ENCODE data around the gene MRPS11. TPM values are rescaled to one million over a fixed set of nuclear protein-coding genes. Genes with fewer than 3 reads are reported as not detected.

MRPS11 gene
- polyA plus RNA-seq, 2 of the 4 experiments (the other 2 are of a cell fraction): 99.0 to 122 TPM

- Histone ChIP-seq H3K4me2 (no peak overlapping the region), H3K4me1 (peaks cover 13% of the 10 kb centered on the region), H3K27ac (peak overlapping the region; percentile 37 to 79), H3K4me3 (no peak overlapping the region), H3K9me3 (peaks cover 4% of the 10 kb centered on the region; the same call in 1 of the 3 replicates)
- ChIA-PET CTCF (interaction anchor here (0.5 to 12.9 kb wide), 44 partner anchors 8 to 1826 kb away, joined by 3 to 201 read pairs (median 4); partner anchors contain the start of genes MRPL46 and NTRK3), POLR2A (interaction anchor here (1.3 kb wide), 1 partner anchor 17 kb away, joined by 6 read pairs; the partner anchor contains the start of genes MRPL46 and MRPS11)
- DNase-seq (ENCODE audit: low read depth in 1 of 2, low spot score in 1 of 2) (peak; percentile 83 to 92), ATAC-seq (peak; percentile 56 to 85), FAIRE-seq (peak; percentile 59)
- TF ChIP-seq MAZ (IDR thresholded peaks at IDR 0.05; ENCODE audit: borderline replicate concordance, low read depth, low read length) (no peak), ZSCAN20 (CRISPR knock-in tag; IDR thresholded peaks at IDR 0.05) (no peak), SREBF2 (IDR thresholded peaks at IDR 0.05) (no peak), CBX8 (IDR thresholded peaks at IDR 0.05) (no peak), NFE2L2 (conservative IDR thresholded peaks at IDR 0.05; ENCODE audit: low read length) (no peak), HMGXB4 (CRISPR knock-in tag; IDR thresholded peaks at IDR 0.05; ENCODE audit: borderline replicate concordance) (no peak), NR3C1 (IDR thresholded peaks at IDR 0.05) (no peak), JUN (IDR thresholded peaks at IDR 0.05) (0 out of 5 replicates have a peak, but pooled peaks of 1 of the 2 experiments have one; percentile 33), JUNB (IDR thresholded peaks at IDR 0.05) (no peak), HEYL (CRISPR knock-in tag; IDR thresholded peaks at IDR 0.05) (no peak), HDAC2 (IDR thresholded peaks at IDR 0.05) (no peak), PBX3 (IDR thresholded peaks at IDR 0.05) (no peak), HOXB13 (CRISPR knock-in tag; IDR thresholded peaks at IDR 0.05; ENCODE audit: low read depth) (no peak), EHF (CRISPR knock-in tag; IDR thresholded peaks at IDR 0.05) (no peak), SMC3 (IDR thresholded peaks at IDR 0.05) (peak; percentile 98), RAD21 (conservative IDR thresholded peaks at IDR 0.05 in 1 of 2, IDR thresholded peaks at IDR 0.05 in 1 of 2) (peak; percentile 97 to 98), HOXB5 (CRISPR knock-in tag; IDR thresholded peaks at IDR 0.05) (no peak), KDM5A (IDR thresholded peaks at IDR 0.05) (no peak), EP300 (IDR thresholded peaks at IDR 0.05) (no peak), E2F6 (IDR thresholded peaks at IDR 0.05; ENCODE audit: borderline replicate concordance, low read depth) (peak; percentile 93), PHF8 (IDR thresholded peaks at IDR 0.05; ENCODE audit: borderline replicate concordance, low read depth) (no peak), GATA3 (IDR thresholded peaks at IDR 0.05; ENCODE audit: borderline replicate concordance) (no peak), ZNF302 (CRISPR knock-in tag; IDR thresholded peaks at IDR 0.05) (no peak), ESRRA (IDR thresholded peaks at IDR 0.05; ENCODE audit: borderline replicate concordance, low read length) (no peak), CEBPB (IDR thresholded peaks at IDR 0.05) (no peak)
- TF ChIP-seq, protein P1, sequence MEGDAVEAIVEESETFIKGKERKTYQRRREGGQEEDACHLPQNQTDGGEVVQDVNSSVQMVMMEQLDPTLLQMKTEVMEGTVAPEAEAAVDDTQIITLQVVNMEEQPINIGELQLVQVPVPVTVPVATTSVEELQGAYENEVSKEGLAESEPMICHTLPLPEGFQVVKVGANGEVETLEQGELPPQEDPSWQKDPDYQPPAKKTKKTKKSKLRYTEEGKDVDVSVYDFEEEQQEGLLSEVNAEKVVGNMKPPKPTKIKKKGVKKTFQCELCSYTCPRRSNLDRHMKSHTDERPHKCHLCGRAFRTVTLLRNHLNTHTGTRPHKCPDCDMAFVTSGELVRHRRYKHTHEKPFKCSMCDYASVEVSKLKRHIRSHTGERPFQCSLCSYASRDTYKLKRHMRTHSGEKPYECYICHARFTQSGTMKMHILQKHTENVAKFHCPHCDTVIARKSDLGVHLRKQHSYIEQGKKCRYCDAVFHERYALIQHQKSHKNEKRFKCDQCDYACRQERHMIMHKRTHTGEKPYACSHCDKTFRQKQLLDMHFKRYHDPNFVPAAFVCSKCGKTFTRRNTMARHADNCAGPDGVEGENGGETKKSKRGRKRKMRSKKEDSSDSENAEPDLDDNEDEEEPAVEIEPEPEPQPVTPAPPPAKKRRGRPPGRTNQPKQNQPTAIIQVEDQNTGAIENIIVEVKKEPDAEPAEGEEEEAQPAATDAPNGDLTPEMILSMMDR (IDR thresholded peaks at IDR 0.05): peak; percentile 93
- TF ChIP-seq, protein P2, sequence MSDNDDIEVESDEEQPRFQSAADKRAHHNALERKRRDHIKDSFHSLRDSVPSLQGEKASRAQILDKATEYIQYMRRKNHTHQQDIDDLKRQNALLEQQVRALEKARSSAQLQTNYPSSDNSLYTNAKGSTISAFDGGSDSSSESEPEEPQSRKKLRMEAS (IDR thresholded peaks at IDR 0.05): peak; percentile 97
- TF ChIP-seq, protein P3, sequence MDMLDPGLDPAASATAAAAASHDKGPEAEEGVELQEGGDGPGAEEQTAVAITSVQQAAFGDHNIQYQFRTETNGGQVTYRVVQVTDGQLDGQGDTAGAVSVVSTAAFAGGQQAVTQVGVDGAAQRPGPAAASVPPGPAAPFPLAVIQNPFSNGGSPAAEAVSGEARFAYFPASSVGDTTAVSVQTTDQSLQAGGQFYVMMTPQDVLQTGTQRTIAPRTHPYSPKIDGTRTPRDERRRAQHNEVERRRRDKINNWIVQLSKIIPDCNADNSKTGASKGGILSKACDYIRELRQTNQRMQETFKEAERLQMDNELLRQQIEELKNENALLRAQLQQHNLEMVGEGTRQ (IDR thresholded peaks at IDR 0.05): no peak
- 7% methylated on average over 9 of the region's 12 CpGs for WGBS (ENCODE audit: missing lambda C conversion rate)
Measured at GRCh38 chr15:88450125-88450798, 17.2 kb upstream of the MRPS11 start.

Data from A549 (cell line).